GM21447 (cell line): Measurements from ENCODE around the gene KLHL17.

Experiments used
- ATAC-seq: cut with Tn5 transposase; IDR thresholded peaks from one replicate; pipeline ENCODE4 v1.9.1; 2021; ENCODE audit not compliant: unreplicated experiment

Gene KLHL17

DNA sequence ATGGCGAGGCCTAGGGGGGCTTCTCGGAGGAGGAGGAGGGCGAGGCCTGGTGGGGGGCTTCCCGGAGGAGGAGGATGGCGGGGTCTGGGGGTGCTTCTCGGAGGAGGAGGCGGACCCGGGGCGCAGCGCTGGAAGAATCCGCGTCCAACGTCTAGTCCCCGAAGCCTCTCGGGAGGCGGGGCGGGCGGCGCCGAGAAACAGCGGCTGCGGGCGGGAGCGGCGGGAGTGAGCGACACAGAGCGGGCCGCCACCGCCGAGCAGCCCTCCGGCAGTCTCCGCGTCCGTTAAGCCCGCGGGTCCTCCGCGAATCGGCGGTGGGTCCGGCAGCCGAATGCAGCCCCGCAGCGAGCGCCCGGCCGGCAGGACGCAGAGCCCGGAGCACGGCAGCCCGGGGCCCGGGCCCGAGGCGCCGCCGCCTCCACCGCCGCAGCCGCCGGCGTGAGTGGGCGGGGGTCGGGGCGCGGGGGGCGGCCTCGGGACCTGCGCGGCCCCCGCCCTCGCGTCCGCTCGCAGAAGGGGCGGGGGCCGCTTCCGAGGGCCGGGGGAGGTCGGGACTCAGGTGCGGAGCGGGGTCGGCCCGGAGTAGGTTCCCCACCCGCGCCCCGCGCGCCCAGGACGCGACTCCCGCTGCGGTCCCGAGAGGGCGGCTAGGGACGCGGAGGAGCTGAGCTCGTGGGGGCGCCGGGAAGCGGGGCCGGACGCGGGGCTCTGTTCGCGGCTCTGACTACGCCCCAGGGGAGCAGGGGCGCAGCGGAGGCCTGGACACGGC is at the start of gene KLHL17:
KLHL17 (plus strand) TSS at position 222 of the 769 bp plus-strand sequence; CDS start at position 332, 110 bp downstream.
- peak; percentile 40 for ATAC-seq

GRCh38 chr1:910881-911721 is 49.3 kb upstream of the KLHL17 start:
- no peak for ATAC-seq

- ATAC-seq = no peak
These were observed 48.3 kb upstream of the KLHL17 start for GRCh38 chr1:911875-912739.

DNA sequence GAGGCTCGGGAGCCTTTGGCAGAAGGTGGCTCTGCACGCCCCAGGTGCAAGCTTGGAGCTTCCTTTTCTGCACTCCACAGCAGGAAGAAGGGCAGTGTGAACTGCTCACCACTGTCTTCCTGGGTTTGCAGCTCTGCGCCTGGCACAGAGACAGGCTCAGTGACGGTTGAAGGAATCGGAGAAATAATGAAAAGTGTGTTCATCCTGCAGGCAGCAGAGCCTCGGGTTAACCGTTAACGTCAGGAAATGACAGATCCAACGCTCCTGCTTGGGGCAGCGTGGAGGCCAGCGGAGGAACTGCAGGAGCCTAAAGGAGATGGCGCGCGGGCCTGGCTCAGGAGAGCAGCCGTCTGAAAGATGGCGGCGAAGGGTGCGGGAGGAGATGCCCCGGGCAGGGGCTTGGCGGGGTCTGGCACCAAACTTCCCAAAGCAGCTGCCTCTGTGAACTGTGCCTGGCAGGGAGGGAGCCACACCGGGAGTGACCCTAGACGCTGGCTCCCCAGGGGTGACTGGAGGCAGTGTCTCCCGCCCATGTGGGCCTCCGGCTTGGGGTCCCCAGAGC is 47.6 kb upstream of the KLHL17 start:
- no peak for ATAC-seq

- ATAC-seq = no peak
These were observed 46.8 kb upstream of the KLHL17 start for GRCh38 chr1:913491-914130.

DNA sequence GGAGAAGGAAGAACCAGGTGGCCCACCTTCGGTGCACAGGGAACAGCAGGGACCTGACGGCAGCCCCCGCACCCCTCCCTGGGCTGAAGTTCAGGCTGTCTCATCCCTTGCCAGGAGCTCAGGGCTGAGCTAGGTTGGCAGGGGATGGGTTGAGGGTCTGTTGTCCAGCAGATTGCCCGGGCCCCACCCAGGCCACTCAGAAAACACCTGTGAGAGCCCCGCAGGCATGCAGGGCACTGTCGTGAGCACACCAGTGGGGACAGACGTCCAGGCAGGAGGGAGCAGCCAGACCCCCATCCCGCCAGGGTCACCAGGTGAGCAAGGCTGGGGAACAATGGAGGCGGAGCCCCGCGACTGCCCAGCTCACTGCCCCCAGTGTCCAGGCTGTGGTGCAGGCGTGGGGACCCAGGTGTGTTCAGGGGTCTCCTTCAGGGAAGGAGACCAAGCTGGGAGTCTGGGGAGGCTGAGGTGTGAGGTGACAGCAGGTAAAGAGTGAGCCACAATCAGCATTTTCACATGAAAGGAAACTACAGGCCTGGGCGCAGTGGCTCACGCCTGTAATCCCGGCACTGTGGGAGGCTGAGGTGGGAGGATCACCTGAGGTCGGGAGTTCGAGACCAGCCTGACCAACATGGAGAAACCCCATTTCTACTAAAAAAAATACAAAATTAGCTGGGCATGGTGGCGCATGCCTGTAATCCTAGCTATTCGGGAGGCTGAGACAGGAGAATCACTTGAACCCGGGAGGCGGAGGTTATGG is 46.1 kb upstream of the KLHL17 start:
- ATAC-seq = no peak

- ATAC-seq = no peak
These were observed 45.5 kb upstream of the KLHL17 start for GRCh38 chr1:914891-915280.

DNA sequence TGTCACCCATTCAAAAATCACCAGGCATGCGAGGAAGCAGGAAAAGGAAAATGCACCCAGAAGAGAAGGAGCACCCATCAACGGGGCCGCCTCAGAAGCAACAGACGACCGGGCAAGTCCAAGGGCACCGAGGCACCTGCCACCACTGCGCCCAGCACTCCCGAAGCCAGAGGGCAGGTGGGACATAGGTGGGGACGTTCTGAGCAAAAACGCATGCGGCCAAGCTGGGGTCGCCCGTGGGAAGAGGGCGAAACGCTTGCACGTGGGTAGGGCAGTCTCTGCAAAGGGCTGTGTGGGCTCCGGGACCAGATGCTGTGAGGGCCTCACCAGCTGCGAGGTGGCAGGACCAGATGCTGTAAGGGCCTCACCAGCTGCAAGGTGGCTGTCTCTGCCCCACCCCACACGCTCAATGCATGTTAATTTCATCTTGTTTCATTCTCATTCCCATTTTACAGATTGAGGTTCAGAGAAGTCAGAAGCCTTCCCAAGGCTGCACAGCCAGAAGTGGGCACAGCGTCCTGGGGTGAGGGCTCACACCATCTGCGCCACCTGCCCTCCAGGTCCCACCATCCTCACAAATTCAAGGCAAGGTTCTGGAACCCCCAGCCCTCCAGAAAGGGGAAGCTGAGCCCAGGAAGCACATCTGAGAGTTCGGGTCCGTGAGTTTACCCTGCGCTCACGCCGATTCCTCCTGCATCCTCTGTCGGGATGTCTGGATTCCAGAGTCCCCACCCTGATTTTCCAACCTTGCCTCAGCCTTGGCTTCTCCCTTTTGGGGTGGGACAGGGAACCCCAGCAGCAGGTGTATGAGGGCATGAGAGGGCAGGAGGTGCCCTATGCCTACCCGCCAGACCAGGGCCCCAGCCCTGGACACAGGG is 44.9 kb upstream of the KLHL17 start:
- no peak for ATAC-seq

GRCh38 chr1:916173-917075 is 44.0 kb upstream of the KLHL17 start:
- ATAC-seq = no peak

- ATAC-seq = no peak
These were observed 43.3 kb upstream of the KLHL17 start for GRCh38 chr1:917076-917459.

DNA sequence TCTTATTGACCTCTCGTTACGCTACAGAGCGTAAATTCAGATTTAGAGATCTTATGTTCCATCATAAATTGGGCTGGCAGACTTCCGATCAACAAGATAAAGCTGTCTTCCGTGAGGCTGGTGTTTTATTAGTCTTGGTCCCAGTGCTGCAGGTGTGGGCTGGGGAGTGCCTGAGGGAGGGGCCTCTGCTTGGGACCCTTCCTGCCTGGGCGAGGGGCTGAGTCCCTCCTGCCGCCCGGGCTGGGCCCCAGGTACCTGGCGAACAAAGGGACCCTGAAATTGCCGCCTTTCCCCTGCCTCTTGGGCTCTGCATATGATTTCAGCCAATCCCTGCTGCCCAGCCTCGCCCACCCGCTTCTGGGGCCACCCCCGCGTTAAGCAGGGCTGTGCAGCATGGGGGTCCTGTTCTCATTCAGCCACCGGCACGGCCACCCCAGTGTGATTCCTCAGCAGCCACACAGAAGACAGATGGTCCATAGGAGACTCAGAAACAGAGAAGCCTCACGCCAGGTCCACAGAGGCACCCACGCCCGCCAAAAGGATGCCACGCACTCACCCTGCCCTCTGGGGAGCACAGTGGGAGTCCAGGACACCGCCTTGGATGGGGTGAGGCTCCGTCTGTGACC is 42.8 kb upstream of the KLHL17 start:
- no peak for ATAC-seq

GRCh38 chr1:918353-918752 is 42.0 kb upstream of the KLHL17 start:
- no peak for ATAC-seq

- ATAC-seq = no peak
These were observed 41.5 kb upstream of the KLHL17 start for GRCh38 chr1:918843-919242.

- ATAC-seq = no peak
These were observed 41.0 kb upstream of the KLHL17 start for GRCh38 chr1:919271-919872.

- ATAC-seq = no peak
These were observed 40.4 kb upstream of the KLHL17 start for GRCh38 chr1:920010-920409.

- ATAC-seq = no peak
These were observed 39.9 kb upstream of the KLHL17 start for GRCh38 chr1:920521-920920.
